K562 (cell line): Measurements from ENCODE around the gene ADGRB3. TPM values are rescaled to one million over a fixed set of nuclear protein-coding genes. Genes with fewer than 3 reads are reported as not detected.

Experiments
- ATAC-seq: fragments of 200-7000 bp; cut with Tn5 transposase; 3 replicates; pipeline ENCODE4 v1.9.1; 2020; ENCODE audit warnings: moderate library complexity
- BruUV-seq: library from RNA; stranded (reverse); fragments of 400-500 nt; replicated peaks from 2 replicates; lab custom pipeline; 2021; lab: Mats Ljungman, UMichigan
- CTCF ChIA-PET: fragments of 300-600 bp; formaldehyde crosslinking; extraction: SDS; loops from one replicate; lab custom pipeline; 2021; ENCODE audit warnings: low intra/inter-chr PET ratio; lab: Yijun Ruan, JAX
- POLR2A ChIA-PET: fragments of 300-600, 350-650 bp; sonication (Branson Sonifier 250); formaldehyde crosslinking; extraction: SDS; loops from one replicate; lab custom pipeline; 2021; ENCODE audit warnings: antibody characterized with exemption, inconsistent platforms; lab: Yijun Ruan, JAX
- DNase-seq, 4 experiments: peaks; one replicate each; pipeline versions ENCODE4 v3.0.0 to v3.0.0-alpha.2; 2011 to 2018; ENCODE audit warnings: low spot score in 3 of 4, mixed read lengths in 3 of 4; ENCODE audit errors: extremely low read depth in 1 of 4
- FAIRE-seq: peaks from 2 replicates; lab custom pipeline; 2011; peaks lifted over from hg19 to GRCh38; lab: Jason Lieb, UNC
- H2AFZ ChIP-seq: 2 replicates; pipeline ENCODE4 v1.6.0; 2011; ENCODE audit warnings: low read depth, low read length, control low read depth, inconsistent platforms
- H3K27ac ChIP-seq: fragments of 200-600 bp; 3 replicates; pipeline ENCODE4 v1.8.0; 2011; ENCODE audit warnings: low read depth, mild to moderate bottlenecking, control low read depth, inconsistent platforms, low read length, moderate library complexity, mixed read lengths; ENCODE audit errors: extremely low read depth
- H3K27me3 ChIP-seq, 2 experiments: fragments of 300-600 bp in 1 of 2; 2 replicates in 1 of 2; 3 replicates in 1 of 2; pipeline versions ENCODE4 v1.6.0 to v1.8.0; 2011; ENCODE audit warnings: inconsistent platforms in 2 of 2, low read length in 2 of 2, mild to moderate bottlenecking in 1 of 2, mixed read lengths in 1 of 2, moderate library complexity in 1 of 2; ENCODE audit not compliant: control insufficient read depth in 2 of 2, insufficient read depth in 2 of 2
- H3K36me3 ChIP-seq: fragments of 300-600 bp; 3 replicates; pipeline ENCODE4 v1.8.0; 2011; ENCODE audit warnings: mild to moderate bottlenecking, low read length, inconsistent platforms; ENCODE audit not compliant: control insufficient read depth, insufficient read depth
- H3K4me1 ChIP-seq, 2 experiments: fragments of 200-600 bp in 1 of 2; replicated peaks in 1 of 2; 2 replicates in 1 of 2; 3 replicates in 1 of 2; pipeline versions ENCODE4 v1.5.1 to v1.8.0; 2011; ENCODE audit warnings: inconsistent platforms in 2 of 2, low read length in 2 of 2, mild to moderate bottlenecking in 1 of 2, mixed read lengths in 1 of 2, moderate library complexity in 1 of 2; ENCODE audit not compliant: control insufficient read depth in 2 of 2, insufficient read depth in 2 of 2
- H3K4me2 ChIP-seq: 2 replicates; pipeline ENCODE4 v1.6.1; 2011; ENCODE audit warnings: low read length, control low read depth, inconsistent platforms, mixed read lengths; ENCODE audit not compliant: insufficient read depth
- H3K4me3 ChIP-seq: fragments of 200-600 bp; sonication (generic), shearing (Covaris generic); 2 replicates; pipeline ENCODE4 v1.5.1; 2016; ENCODE audit warnings: control low read depth, inconsistent platforms
- H3K79me2 ChIP-seq: fragments of 200-600 bp; 3 replicates; pipeline ENCODE4 v1.8.0; 2011; ENCODE audit warnings: low read length, inconsistent platforms; ENCODE audit not compliant: control insufficient read depth, insufficient read depth
- H3K9ac ChIP-seq, 2 experiments: 2 replicates each; pipeline versions ENCODE4 v1.6.0 to v1.6.1; 2011; ENCODE audit warnings: low read depth in 2 of 2, low read length in 2 of 2, control low read depth in 1 of 2, inconsistent platforms in 1 of 2, mild to moderate bottlenecking in 1 of 2, mixed read lengths in 1 of 2; ENCODE audit not compliant: insufficient read depth in 1 of 2
- H3K9me1 ChIP-seq: one replicate; pipeline ENCODE4 v1.6.0; 2011; ENCODE audit warnings: inconsistent platforms, mild to moderate bottlenecking, low read length, moderate library complexity; ENCODE audit not compliant: control insufficient read depth, insufficient read depth
- H3K9me3 ChIP-seq: replicated peaks from 2 replicates; pipeline ENCODE4 v1.5.1; 2011; ENCODE audit warnings: low read depth, low read length, inconsistent platforms; ENCODE audit not compliant: control insufficient read depth, insufficient read depth
- H4K20me1 ChIP-seq: replicated peaks from 2 replicates; pipeline ENCODE4 v1.6.1; 2011; ENCODE audit warnings: low read length, inconsistent platforms, mixed read lengths; ENCODE audit not compliant: control insufficient read depth, insufficient read depth
- DIDO1 ChIP-seq: fragments of 450-650 bp; IDR thresholded peaks from 2 replicates; pipeline ENCODE4 v1.6.1; 2016; ENCODE audit warnings: low read depth, missing biosample characterization, missing genetic modification characterization
- FOXK1 ChIP-seq: sonication (generic); formaldehyde crosslinking; IDR thresholded peaks from 2 replicates; pipeline ENCODE4 v1.8.0; 2022; ENCODE audit warnings: missing genetic modification reagents, mild to moderate bottlenecking, borderline replicate concordance
- RBFOX2 ChIP-seq: fragments of 200-400 bp; formaldehyde crosslinking; IDR thresholded peaks from 2 replicates; pipeline ENCODE4 v1.6.1; 2017; ENCODE audit warnings: low read depth, mild to moderate bottlenecking, low read length, moderate library complexity
- SP2 ChIP-seq: IDR thresholded peaks from 2 replicates; pipeline ENCODE4 v1.6.1; 2011; ENCODE audit warnings: mild to moderate bottlenecking, low read depth, low read length, moderate library complexity; ENCODE audit not compliant: poor library complexity, severe bottlenecking; ENCODE audit errors: extremely low read depth
- TCF3 ChIP-seq: sonication (generic); formaldehyde crosslinking; IDR thresholded peaks from 2 replicates; pipeline ENCODE4 v1.4.0; 2020; ENCODE audit warnings: mild to moderate bottlenecking, missing genetic modification reagents
- WGBS: fragments of 100-300 bp; shearing (Covaris generic); methylation state at CpG from one replicate; pipeline ENCODE4 v1.1.6; 2016; ENCODE audit warnings: low coverage, mixed read lengths; ENCODE audit not compliant: insufficient coverage; ENCODE audit errors: missing lambda C conversion rate; 5-methylcytosine and 5-hydroxymethylcytosine counted together
- in situ Hi-C: fragments of 300-500 bp; cut with MboI; formaldehyde crosslinking; loops from 4 replicates; pipeline ENCODE4 v1.15.0; 2018; ENCODE audit warnings: inconsistent platforms, mixed read lengths
- intact Hi-C: fragments of 100-400 bp; cut with micrococcal nuclease; formaldehyde crosslinking; loops from 2 replicates; pipeline ENCODE4 v1.14.2; 2022
- polyA plus RNA-seq, 8 experiments: library from polyadenylated mRNA; depleted of rRNA in 4 of 8; stranded (reverse) in 5 of 8; unstranded in 3 of 8; fragments of >200 nt; fragmentation: Nextera tagmentation in 2 of 8; fragmentation: Illumina TruSeq in 1 of 8; extraction: Ambion mirVana in 2 of 8; extraction: Trizol in 1 of 8; gene quantifications; 2 replicates each; pipeline versions ENCODE4 v1.2.1 to v1.2.3, GENCODE V29; 2011 to 2014; ENCODE audit warnings: inconsistent platforms in 1 of 8, missing spikeins in 1 of 8
- total RNA-seq, 7 experiments: library from RNA; depleted of rRNA in 6 of 7; stranded (reverse); fragments of >200 nt in 6 of 7; fragmentation: Illumina TruSeq in 2 of 7; extraction: Trizol in 2 of 7; gene quantifications; 2 replicates each; pipeline versions ENCODE4 v1.2.1 to v1.2.3, GENCODE V29; 2011 to 2021; ENCODE audit warnings: low replicate concordance in 1 of 7
- TF ChIP-seq, protein P1 (sequence below): IDR thresholded peaks from 2 replicates; pipeline ENCODE4 v1.6.1; 2012; ENCODE audit warnings: low read depth, low read length, improper control_type of control experiment, borderline replicate concordance
- TF ChIP-seq, protein P2 (sequence below): fragments of 200-800 bp; sonication (Bioruptor generic); IDR thresholded peaks from 2 replicates; pipeline ENCODE4 v1.6.1; 2016; ENCODE audit warnings: missing genetic modification characterization, missing compliant biosample characterization
- TF ChIP-seq, protein P3 (sequence below): fragments of 450-650 bp; formaldehyde crosslinking; IDR thresholded peaks from 2 replicates; pipeline ENCODE4 v1.4.0; 2020; ENCODE audit warnings: mild to moderate bottlenecking, mixed read lengths

The ADGRB3 gene
- total and polyA plus RNA-seq, 9 of the 15 experiments (the other 6 are each of a cell fraction or from before 2014, with no cell fraction given): 0.90 to 7.8 (median 2.4) TPM

DNA sequence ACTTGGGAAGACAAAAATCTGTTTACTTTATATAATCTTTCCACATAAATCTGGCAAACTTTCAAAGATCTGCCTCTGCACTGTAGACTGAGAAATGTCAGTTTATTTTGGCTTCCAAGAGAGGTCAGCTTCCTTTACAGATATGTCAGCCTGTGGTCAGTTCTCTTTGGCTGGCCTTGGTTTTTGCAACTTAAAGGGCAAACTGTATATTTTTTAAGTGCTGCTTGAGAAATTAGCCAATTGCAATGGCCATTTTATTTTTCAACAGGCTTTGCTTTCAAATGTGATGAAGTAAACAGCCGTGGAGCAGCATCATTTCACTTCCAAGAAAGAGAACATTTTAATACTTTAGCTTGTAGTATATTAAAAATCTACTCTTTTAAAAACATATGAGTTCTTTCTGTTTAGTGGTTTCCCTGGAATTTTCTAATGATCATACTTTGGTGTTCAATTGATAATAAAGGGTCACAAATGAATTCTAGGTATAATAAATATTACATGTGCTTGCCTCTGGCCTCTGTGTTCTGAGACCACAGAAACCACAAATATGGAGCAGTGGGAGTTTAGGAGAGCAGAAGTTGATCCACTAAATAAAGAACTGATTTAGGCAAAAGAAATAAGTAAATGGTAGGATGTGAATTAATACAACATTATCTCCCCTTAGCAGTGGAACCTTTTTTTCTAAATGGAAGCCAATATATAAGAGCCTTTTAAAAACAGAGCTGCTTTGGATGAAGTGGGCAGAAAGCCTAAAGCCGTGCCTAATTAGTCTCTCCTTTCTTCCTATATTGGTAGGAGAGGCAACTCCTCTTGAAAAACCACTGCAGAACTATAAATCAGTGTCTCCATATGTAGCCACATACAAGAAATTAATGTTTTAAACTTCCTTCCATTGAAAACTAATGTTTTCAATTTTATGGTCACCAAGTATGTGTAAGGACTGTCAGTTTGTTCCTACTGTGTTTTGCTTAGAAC, 16.2 kb downstream of the ADGRB3 start:
- H3K4me3 ChIP-seq: no peak overlapping the region
- POLR2A ChIA-PET: interaction anchor here (0.6 to 0.8 kb wide), 2 partner anchors 16 to 83 kb away, joined by 4 read pairs; partner anchors contain the start of gene ADGRB3
- in situ Hi-C loops: loop anchor here (5.0 kb wide), 1 partner anchor 106 kb away; no protein-coding TSS in a partner anchor
- peak overlapping the region in 1 of 2 experiments; percentile 54; a peak in 1 of 4 replicates for H3K9ac ChIP-seq
- ATAC-seq (no peak), DNase-seq (no peak), FAIRE-seq (no peak)
- no peaks in the 10 kb centered on the region for H4K20me1 ChIP-seq
- H3K4me2 ChIP-seq: peak overlapping the region; percentile 87; the same call in 1 of the 2 replicates
- H3K9me3 ChIP-seq: no peaks in the 10 kb centered on the region
- intact Hi-C loops: loop anchor here (5.0 kb wide), 2 partner anchors 36 to 91 kb away; no protein-coding TSS in a partner anchor
- H3K27me3 ChIP-seq: no peaks in the 10 kb centered on the region
- peak overlapping the region; percentile 93 for H2AFZ ChIP-seq
- 13% methylated on average over 2 of the region's 2 CpGs for WGBS
- peaks cover 48% of the 10 kb centered on the region for H3K79me2 ChIP-seq
- no peaks in the 10 kb centered on the region for H3K9me1 ChIP-seq
- no TSS peak for BruUV-seq
- H3K27ac ChIP-seq: peak overlapping the region; percentile 88
- H3K36me3 ChIP-seq: no peaks in the 10 kb centered on the region
- CTCF ChIA-PET: no interaction called here
- H3K4me1 ChIP-seq: peaks cover 5 to 22% of the 10 kb centered on the region in 2 experiments; a peak in 4 of 5 replicates
- no peak for TF ChIP-seq RBFOX2
- no peak for TF ChIP-seq DIDO1
- no peak for TF ChIP-seq TCF3 (CRISPR knock-in tag)
- TF ChIP-seq, protein P1, sequence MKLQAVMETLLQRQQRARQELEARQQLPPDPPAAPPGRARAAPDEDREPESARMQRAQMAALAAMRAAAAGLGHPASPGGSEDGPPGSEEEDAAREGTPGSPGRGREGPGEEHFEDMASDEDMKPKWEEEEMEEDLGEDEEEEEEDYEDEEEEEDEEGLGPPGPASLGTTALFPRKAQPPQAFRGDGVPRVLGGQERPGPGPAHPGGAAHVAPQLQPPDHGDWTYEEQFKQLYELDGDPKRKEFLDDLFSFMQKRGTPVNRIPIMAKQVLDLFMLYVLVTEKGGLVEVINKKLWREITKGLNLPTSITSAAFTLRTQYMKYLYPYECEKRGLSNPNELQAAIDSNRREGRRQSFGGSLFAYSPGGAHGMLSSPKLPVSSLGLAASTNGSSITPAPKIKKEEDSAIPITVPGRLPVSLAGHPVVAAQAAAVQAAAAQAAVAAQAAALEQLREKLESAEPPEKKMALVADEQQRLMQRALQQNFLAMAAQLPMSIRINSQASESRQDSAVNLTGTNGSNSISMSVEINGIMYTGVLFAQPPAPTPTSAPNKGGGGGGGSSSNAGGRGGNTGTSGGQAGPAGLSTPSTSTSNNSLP: no peak
- TF ChIP-seq SP2: no peak
- TF ChIP-seq, protein P2, sequence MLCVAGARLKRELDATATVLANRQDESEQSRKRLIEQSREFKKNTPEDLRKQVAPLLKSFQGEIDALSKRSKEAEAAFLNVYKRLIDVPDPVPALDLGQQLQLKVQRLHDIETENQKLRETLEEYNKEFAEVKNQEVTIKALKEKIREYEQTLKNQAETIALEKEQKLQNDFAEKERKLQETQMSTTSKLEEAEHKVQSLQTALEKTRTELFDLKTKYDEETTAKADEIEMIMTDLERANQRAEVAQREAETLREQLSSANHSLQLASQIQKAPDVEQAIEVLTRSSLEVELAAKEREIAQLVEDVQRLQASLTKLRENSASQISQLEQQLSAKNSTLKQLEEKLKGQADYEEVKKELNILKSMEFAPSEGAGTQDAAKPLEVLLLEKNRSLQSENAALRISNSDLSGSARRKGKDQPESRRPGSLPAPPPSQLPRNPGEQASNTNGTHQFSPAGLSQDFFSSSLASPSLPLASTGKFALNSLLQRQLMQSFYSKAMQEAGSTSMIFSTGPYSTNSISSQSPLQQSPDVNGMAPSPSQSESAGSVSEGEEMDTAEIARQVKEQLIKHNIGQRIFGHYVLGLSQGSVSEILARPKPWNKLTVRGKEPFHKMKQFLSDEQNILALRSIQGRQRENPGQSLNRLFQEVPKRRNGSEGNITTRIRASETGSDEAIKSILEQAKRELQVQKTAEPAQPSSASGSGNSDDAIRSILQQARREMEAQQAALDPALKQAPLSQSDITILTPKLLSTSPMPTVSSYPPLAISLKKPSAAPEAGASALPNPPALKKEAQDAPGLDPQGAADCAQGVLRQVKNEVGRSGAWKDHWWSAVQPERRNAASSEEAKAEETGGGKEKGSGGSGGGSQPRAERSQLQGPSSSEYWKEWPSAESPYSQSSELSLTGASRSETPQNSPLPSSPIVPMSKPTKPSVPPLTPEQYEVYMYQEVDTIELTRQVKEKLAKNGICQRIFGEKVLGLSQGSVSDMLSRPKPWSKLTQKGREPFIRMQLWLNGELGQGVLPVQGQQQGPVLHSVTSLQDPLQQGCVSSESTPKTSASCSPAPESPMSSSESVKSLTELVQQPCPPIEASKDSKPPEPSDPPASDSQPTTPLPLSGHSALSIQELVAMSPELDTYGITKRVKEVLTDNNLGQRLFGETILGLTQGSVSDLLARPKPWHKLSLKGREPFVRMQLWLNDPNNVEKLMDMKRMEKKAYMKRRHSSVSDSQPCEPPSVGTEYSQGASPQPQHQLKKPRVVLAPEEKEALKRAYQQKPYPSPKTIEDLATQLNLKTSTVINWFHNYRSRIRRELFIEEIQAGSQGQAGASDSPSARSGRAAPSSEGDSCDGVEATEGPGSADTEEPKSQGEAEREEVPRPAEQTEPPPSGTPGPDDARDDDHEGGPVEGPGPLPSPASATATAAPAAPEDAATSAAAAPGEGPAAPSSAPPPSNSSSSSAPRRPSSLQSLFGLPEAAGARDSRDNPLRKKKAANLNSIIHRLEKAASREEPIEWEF (CRISPR knock-in tag): no peak
- TF ChIP-seq, protein P3, sequence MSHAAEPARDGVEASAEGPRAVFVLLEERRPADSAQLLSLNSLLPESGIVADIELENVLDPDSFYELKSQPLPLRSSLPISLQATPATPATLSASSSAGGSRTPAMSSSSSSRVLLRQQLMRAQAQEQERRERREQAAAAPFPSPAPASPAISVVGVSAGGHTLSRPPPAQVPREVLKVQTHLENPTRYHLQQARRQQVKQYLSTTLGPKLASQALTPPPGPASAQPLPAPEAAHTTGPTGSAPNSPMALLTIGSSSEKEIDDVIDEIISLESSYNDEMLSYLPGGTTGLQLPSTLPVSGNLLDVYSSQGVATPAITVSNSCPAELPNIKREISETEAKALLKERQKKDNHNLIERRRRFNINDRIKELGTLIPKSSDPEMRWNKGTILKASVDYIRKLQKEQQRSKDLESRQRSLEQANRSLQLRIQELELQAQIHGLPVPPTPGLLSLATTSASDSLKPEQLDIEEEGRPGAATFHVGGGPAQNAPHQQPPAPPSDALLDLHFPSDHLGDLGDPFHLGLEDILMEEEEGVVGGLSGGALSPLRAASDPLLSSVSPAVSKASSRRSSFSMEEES (CRISPR knock-in tag): no peak
- no peak for TF ChIP-seq FOXK1
